ENCODE measurements around the gene HSPA12B. TPM values are rescaled to one million over a fixed set of nuclear protein-coding genes. Genes with fewer than 3 reads are reported as not detected.

The HSPA12B gene
- total RNA-seq, 1 donor from 2014 or later: 33.7 TPM

DNA sequence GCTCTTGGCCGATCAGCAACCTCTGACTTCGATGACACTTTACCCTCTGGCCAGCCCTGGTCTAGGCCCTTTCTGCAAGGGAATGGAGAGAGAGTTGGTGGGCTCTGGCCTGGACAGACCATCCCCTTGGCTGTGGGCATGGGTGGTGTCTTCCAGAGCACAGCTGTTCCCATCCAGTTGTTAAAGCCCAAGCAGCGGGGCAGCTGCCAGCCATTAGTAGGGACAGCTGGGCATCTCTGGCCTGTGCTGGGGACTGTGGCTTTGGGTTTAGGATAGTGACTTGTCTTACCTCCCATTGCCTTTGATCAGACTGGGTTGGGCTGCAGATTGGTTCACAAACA is 66.4 kb downstream of the HSPA12B start:
- no peak for ATAC-seq
- H3K27ac ChIP-seq: peak overlapping the region; percentile 72
- H3K9me3 ChIP-seq: no peaks in the 10 kb centered on the region
- no peak for DNase-seq
- intact Hi-C loops (cut with DNase I): no loop called here
- no peaks in the 10 kb centered on the region for H3K27me3 ChIP-seq
- peak overlapping the region; percentile 70 for H3K4me3 ChIP-seq
- TF ChIP-seq, protein P1, sequence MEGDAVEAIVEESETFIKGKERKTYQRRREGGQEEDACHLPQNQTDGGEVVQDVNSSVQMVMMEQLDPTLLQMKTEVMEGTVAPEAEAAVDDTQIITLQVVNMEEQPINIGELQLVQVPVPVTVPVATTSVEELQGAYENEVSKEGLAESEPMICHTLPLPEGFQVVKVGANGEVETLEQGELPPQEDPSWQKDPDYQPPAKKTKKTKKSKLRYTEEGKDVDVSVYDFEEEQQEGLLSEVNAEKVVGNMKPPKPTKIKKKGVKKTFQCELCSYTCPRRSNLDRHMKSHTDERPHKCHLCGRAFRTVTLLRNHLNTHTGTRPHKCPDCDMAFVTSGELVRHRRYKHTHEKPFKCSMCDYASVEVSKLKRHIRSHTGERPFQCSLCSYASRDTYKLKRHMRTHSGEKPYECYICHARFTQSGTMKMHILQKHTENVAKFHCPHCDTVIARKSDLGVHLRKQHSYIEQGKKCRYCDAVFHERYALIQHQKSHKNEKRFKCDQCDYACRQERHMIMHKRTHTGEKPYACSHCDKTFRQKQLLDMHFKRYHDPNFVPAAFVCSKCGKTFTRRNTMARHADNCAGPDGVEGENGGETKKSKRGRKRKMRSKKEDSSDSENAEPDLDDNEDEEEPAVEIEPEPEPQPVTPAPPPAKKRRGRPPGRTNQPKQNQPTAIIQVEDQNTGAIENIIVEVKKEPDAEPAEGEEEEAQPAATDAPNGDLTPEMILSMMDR (IDR thresholded peaks at IDR 0.05): no peak
- peaks cover 72% of the 10 kb centered on the region for H3K4me1 ChIP-seq
- H3K36me3 ChIP-seq: peaks cover 59% of the 10 kb centered on the region

DNA sequence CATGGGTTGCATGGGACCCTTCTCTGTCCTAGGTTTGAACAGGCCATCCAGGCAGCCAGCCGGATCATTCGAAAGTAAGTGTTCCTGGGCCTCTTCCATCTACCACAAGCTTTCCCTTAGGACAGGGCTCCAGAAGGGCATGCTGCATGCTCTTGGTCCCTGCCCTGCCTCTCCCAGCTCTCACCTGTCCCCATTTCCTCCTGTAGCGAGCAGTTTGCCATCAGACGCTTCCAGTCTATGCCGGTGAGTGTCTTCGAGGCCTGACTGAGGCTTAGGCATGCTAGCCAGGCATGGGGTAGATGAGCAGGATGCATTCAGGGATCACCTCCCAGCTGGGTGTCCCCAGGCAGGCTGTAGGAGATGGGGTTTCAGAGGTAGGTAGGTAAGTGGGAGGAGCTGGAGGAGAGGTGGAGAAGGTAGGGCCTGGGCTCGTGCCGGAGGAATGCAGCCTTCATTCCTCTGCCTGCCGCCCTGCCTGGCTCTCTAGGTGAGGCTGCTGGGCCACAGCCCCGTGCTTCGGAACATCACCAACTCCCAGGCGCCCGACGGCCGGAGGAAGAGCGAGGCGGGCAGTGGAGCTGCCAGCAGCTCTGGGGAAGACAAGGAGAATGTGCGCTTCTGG is 67.9 kb downstream of the HSPA12B start:
- H3K36me3 ChIP-seq: peaks cover 74% of the 10 kb centered on the region
- no peaks in the 10 kb centered on the region for H3K9me3 ChIP-seq
- no peak for DNase-seq
- H3K27ac ChIP-seq: peak overlapping the region; percentile 96
- H3K4me3 ChIP-seq: no peak overlapping the region
- H3K27me3 ChIP-seq: no peaks in the 10 kb centered on the region
- ATAC-seq: peak; percentile 24
- H3K4me1 ChIP-seq: peaks cover 83% of the 10 kb centered on the region
- intact Hi-C loops (cut with DNase I): no loop called here
- TF ChIP-seq, protein P1 (IDR thresholded peaks at IDR 0.05): no peak

DNA sequence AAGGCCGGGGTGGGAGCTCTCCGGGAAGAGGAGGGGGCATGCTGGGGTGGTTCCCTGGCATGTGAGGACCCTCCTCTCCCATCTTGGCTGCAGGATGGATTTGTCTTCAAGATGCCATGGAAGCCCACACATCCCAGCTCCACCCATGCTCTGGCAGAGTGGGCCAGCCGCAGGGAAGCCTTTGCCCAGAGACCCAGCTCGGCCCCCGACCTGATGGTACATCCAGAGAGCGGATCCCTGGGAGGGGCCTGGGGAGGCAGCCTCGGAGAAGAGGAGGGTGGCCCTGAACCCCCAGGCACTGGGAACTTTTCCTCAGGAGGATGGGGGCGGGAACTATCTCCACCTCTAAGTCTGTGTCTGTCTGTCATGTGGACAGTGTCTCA is 68.4 kb downstream of the HSPA12B start:
- Histone ChIP-seq H3K9me3 (no peaks in the 10 kb centered on the region), H3K27me3 (no peaks in the 10 kb centered on the region), H3K4me3 (no peak overlapping the region), H3K36me3 (peaks cover 78% of the 10 kb centered on the region), H3K4me1 (peaks cover 85% of the 10 kb centered on the region), H3K27ac (peak overlapping the region; percentile 96)
- TF ChIP-seq, protein P1 (IDR thresholded peaks at IDR 0.05): no peak
- intact Hi-C loops (cut with DNase I): no loop called here
- ATAC-seq (no peak), DNase-seq (no peak)

DNA sequence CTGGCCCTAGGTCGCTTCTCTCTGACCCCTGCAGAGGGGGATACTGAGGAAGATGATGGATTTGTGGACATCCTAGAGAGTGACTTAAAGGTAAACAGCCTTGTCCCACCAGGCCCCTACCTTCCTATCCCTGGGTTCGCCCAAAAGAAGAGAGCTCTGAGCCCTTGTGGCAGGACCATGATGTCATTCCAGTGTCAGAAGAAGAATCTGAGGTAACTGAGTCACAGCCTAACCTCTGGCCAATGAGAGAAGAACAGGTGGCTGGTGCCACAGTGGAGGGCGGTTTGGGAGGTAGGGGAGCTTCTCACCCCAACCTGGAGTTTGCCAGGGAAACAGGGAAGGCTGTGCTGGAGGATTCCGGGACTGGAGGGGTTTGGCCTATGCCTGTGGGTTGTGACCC is 68.8 kb downstream of the HSPA12B start:
- Histone ChIP-seq H3K9me3 (no peaks in the 10 kb centered on the region), H3K36me3 (peaks cover 82% of the 10 kb centered on the region), H3K4me1 (peaks cover 89% of the 10 kb centered on the region), H3K27me3 (no peaks in the 10 kb centered on the region), H3K4me3 (no peak overlapping the region), H3K27ac (peak overlapping the region; percentile 96)
- intact Hi-C loops (cut with DNase I): no loop called here
- DNase-seq (no peak), ATAC-seq (no peak)
- TF ChIP-seq, protein P1 (IDR thresholded peaks at IDR 0.05): no peak

DNA sequence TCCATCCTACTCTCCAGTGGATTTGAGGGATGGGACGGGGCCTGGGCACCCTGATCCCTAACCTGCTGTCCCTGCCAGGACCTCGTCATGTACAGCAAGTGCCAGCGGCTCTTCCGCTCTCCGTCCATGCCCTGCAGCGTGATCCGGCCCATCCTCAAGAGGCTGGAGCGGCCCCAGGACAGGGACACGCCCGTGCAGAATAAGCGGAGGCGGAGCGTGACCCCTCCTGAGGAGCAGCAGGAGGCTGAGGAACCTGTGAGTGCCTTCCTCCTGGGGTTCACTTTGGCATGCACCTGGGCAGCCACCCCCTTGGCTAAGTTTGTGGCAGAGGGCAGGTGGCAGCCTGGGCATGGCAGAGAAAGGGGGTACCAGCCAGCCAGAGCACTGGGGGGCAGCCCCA is 69.4 kb downstream of the HSPA12B start:
- TF ChIP-seq, protein P1 (IDR thresholded peaks at IDR 0.05): no peak
- no peak overlapping the region for H3K4me3 ChIP-seq
- H3K9me3 ChIP-seq: no peaks in the 10 kb centered on the region
- peak; percentile 44 for ATAC-seq
- intact Hi-C loops (cut with DNase I): no loop called here
- H3K4me1 ChIP-seq: peaks cover 93% of the 10 kb centered on the region
- H3K27ac ChIP-seq: peak overlapping the region; percentile 96
- no peaks in the 10 kb centered on the region for H3K27me3 ChIP-seq
- peaks cover 82% of the 10 kb centered on the region for H3K36me3 ChIP-seq
- DNase-seq: no peak

Other genes with a start within 250 kb of the HSPA12B start
- gene GFRA4, start 69.3 kb upstream of the HSPA12B start, total RNA-seq: not detected
- 11.0 TPM for gene ADAM33, start 50.7 kb upstream of the HSPA12B start, total RNA-seq
- gene SIGLEC1, start 20.1 kb upstream of the HSPA12B start, total RNA-seq: 53.6 TPM
- gene ADISSP, start 35.1 kb downstream of the HSPA12B start, total RNA-seq: 23.3 TPM
- gene SPEF1, start 48.8 kb downstream of the HSPA12B start, total RNA-seq: 0.46 TPM
- gene CENPB, start 54.1 kb downstream of the HSPA12B start, total RNA-seq: 94.6 TPM
- 136 TPM for gene CDC25B, start 63.6 kb downstream of the HSPA12B start, total RNA-seq
- gene AP5S1, start 87.9 kb downstream of the HSPA12B start, total RNA-seq: 13.1 TPM
- gene MAVS, start 114.1 kb downstream of the HSPA12B start, total RNA-seq: 41.5 TPM
- gene PANK2, start 156.7 kb downstream of the HSPA12B start, total RNA-seq: 37.6 TPM

All from upper lobe of right lung (tissue), 1 donor.